HCT116 (cell line): ENCODE results near the gene POLR3G. TPM values are rescaled to one million over a fixed set of nuclear protein-coding genes. Genes with fewer than 3 reads are reported as not detected.

Experiments used
- ATAC-seq: fragments of 200-7000 bp; cut with Tn5 transposase; 2 replicates; pipeline ENCODE4 v1.9.1; 2020; ENCODE audit warnings: mild to moderate bottlenecking, moderate library complexity
- BruUV-seq: library from RNA; stranded (reverse); fragments of 400-500 nt; replicated peaks from 2 replicates; lab custom pipeline; 2021; lab: Mats Ljungman, UMichigan
- CTCF ChIA-PET: fragments of 300-600 bp; sonication (Branson Sonifier 250); formaldehyde crosslinking; loops from one replicate; lab custom pipeline; 2021; ENCODE audit warnings: antibody characterized with exemption; lab: Charles Lee
- POLR2A ChIA-PET: fragments of 300-600, 350-600 bp; sonication (Branson Sonifier 250); formaldehyde crosslinking; loops from one replicate; lab custom pipeline; 2021; ENCODE audit warnings: antibody characterized with exemption; lab: Charles Lee
- RAD21 ChIA-PET, 2 experiments: fragments of 300-600 bp; sonication (Branson Sonifier 250); formaldehyde crosslinking; loops; one replicate each; lab custom pipeline; 2023; ENCODE audit warnings: low total read pairs in 2 of 2; ENCODE audit not compliant: uncharacterized antibody in 2 of 2, unreplicated experiment in 2 of 2, low non-redundant PET in 1 of 2; lab: Charles Lee
- DNase-seq: peaks from one replicate; pipeline ENCODE4 v3.0.0-alpha.2; 2010; ENCODE audit warnings: low read depth, low spot score
- H2AFZ ChIP-seq: fragments of 200-600 bp; shearing (Covaris generic), sonication (generic); 2 replicates; pipeline ENCODE4 v1.6.1; 2017; ENCODE audit warnings: low read depth, mixed run types, mixed read lengths, antibody characterized with exemption, low read length; ENCODE audit not compliant: poor library complexity, severe bottlenecking
- H3K27ac ChIP-seq: 2 replicates; pipeline ENCODE4 v1.5.1; 2012; ENCODE audit warnings: low read depth, low read length
- H3K27me3 ChIP-seq: fragments of 200-600 bp; sonication (generic); 2 replicates; pipeline ENCODE4 v1.6.1; 2016; ENCODE audit warnings: mixed run types, low read length, mixed read lengths; ENCODE audit not compliant: insufficient read depth
- H3K36me3 ChIP-seq, 2 experiments: fragments of 200-500 bp in 1 of 2; fragments of 200-600 bp in 1 of 2; sonication (Bioruptor generic) in 1 of 2; sonication (generic) in 1 of 2; 2 replicates each; pipeline versions ENCODE4 v1.5.1 to v1.6.1; 2014 to 2016; ENCODE audit warnings: low read length in 2 of 2, inconsistent platforms in 1 of 2, mixed read lengths in 1 of 2, mixed run types in 1 of 2; ENCODE audit not compliant: insufficient read depth in 2 of 2, control insufficient read depth in 1 of 2
- H3K4me1 ChIP-seq, 2 experiments: fragments of 200-600 bp in 1 of 2; sonication (generic) in 1 of 2; 2 replicates each; pipeline versions ENCODE4 v1.5.1 to v1.6.1; 2012 to 2017; ENCODE audit warnings: low read length in 2 of 2, inconsistent platforms in 1 of 2, mild to moderate bottlenecking in 1 of 2, mixed read lengths in 1 of 2, mixed run types in 1 of 2, moderate library complexity in 1 of 2; ENCODE audit not compliant: insufficient read depth in 2 of 2, control insufficient read depth in 1 of 2
- H3K4me2 ChIP-seq: fragments of 200-600 bp; sonication (generic); 2 replicates; pipeline ENCODE4 v1.6.1; 2017; ENCODE audit warnings: mixed run types, low read length, mixed read lengths
- H3K4me3 ChIP-seq, 2 experiments: fragments of 200-600 bp in 1 of 2; sonication (generic) in 1 of 2; replicated peaks in 1 of 2; 2 replicates each; pipeline ENCODE4 v1.5.1; 2011 to 2016; ENCODE audit warnings: low read length in 2 of 2, control low read depth in 1 of 2, low read depth in 1 of 2, mild to moderate bottlenecking in 1 of 2, mixed read lengths in 1 of 2, mixed run types in 1 of 2
- H3K79me2 ChIP-seq: fragments of 200-600 bp; sonication (generic); 2 replicates; pipeline ENCODE4 v1.6.1; 2017; ENCODE audit warnings: mild to moderate bottlenecking, mixed run types, low read length, moderate library complexity, mixed read lengths; ENCODE audit not compliant: insufficient read depth
- H3K9ac ChIP-seq: fragments of 200-600 bp; sonication (generic); 2 replicates; pipeline ENCODE4 v1.6.1; 2016; ENCODE audit warnings: low read length, mixed read lengths
- H3K9me2 ChIP-seq: fragments of 200-600 bp; sonication (generic), shearing (Covaris generic); 2 replicates; pipeline ENCODE4 v1.6.1; 2017; ENCODE audit warnings: mixed run types, mild to moderate bottlenecking, moderate library complexity; ENCODE audit not compliant: insufficient read depth
- H3K9me3 ChIP-seq, 2 experiments: fragments of 200-500 bp in 1 of 2; fragments of 200-600 bp in 1 of 2; sonication (Bioruptor generic) in 1 of 2; sonication (generic) in 1 of 2; 2 replicates each; pipeline ENCODE4 v1.6.1; 2014 to 2017; ENCODE audit warnings: low read length in 2 of 2, mixed read lengths in 2 of 2, inconsistent platforms in 1 of 2, low read depth in 1 of 2, mild to moderate bottlenecking in 1 of 2, mixed run types in 1 of 2, moderate library complexity in 1 of 2; ENCODE audit not compliant: control insufficient read depth in 1 of 2, insufficient read depth in 1 of 2
- H4K20me1 ChIP-seq: fragments of 200-600 bp; sonication (generic), shearing (Covaris generic); 2 replicates; pipeline ENCODE4 v1.6.1; 2017; ENCODE audit warnings: mixed run types, mild to moderate bottlenecking, moderate library complexity; ENCODE audit not compliant: insufficient read depth
- CEBPB ChIP-seq: IDR thresholded peaks from 2 replicates; pipeline ENCODE4 v1.6.1; 2012; ENCODE audit warnings: low read depth
- EGR1 ChIP-seq: IDR thresholded peaks from 2 replicates; pipeline ENCODE4 v1.6.1; 2012; ENCODE audit warnings: low read depth
- EZH2 ChIP-seq: fragments of 200-600 bp; sonication (generic); IDR thresholded peaks from 2 replicates; pipeline ENCODE4 v1.6.1; 2017; ENCODE audit warnings: antibody characterized with exemption, mixed run types
- EZH2phosphoT487 ChIP-seq: fragments of 200-600 bp; IDR thresholded peaks from 2 replicates; pipeline ENCODE4 v1.6.1; 2018; ENCODE audit warnings: antibody characterized with exemption, borderline replicate concordance
- FOSL1 ChIP-seq: IDR thresholded peaks from 2 replicates; pipeline ENCODE4 v1.6.1; 2012; ENCODE audit warnings: low read depth
- JUND ChIP-seq: IDR thresholded peaks from 2 replicates; pipeline ENCODE4 v1.6.1; 2012
- SIN3A ChIP-seq: IDR thresholded peaks from 2 replicates; pipeline ENCODE4 v1.6.1; 2012; ENCODE audit warnings: low read depth
- SP1 ChIP-seq: IDR thresholded peaks from 2 replicates; pipeline ENCODE4 v1.6.1; 2012; ENCODE audit warnings: low read depth
- SRF ChIP-seq: IDR thresholded peaks from 2 replicates; pipeline ENCODE4 v1.6.1; 2012; ENCODE audit warnings: low read depth
- TCF7L2 ChIP-seq: IDR thresholded peaks from 2 replicates; pipeline ENCODE4 v1.7.0; 2011; ENCODE audit warnings: borderline replicate concordance, inconsistent platforms; ENCODE audit not compliant: insufficient read depth, insufficient read length; ENCODE audit errors: extremely low read depth
- YY1 ChIP-seq: IDR thresholded peaks from 2 replicates; pipeline ENCODE4 v1.6.1; 2011; ENCODE audit warnings: low read length, low read depth, moderate library complexity, mild to moderate bottlenecking; ENCODE audit not compliant: insufficient replicate concordance; ENCODE audit errors: extremely low read depth
- ZNF274 ChIP-seq: fragments of 200-500 bp; sonication (Bioruptor generic); IDR thresholded peaks from 2 replicates; pipeline ENCODE4 v1.6.1; 2014; ENCODE audit warnings: mild to moderate bottlenecking, low read depth, low read length, inconsistent platforms
- intact Hi-C: fragments of 100-400 bp; cut with micrococcal nuclease; formaldehyde crosslinking; loops from 2 replicates; pipeline ENCODE4 v1.10.0; 2022
- total RNA-seq: library from RNA; stranded (reverse); gene quantifications from one replicate; pipeline ENCODE4 v1.2.1, GENCODE V29; 2021; ENCODE audit not compliant: unreplicated experiment
- TF ChIP-seq, protein P1 (sequence below): IDR thresholded peaks from 2 replicates; pipeline ENCODE4 v1.6.1; 2012
- TF ChIP-seq, protein P2 (sequence below), 3 experiments: fragments of 200-600 bp in 1 of 3; sonication (generic) in 1 of 3; IDR thresholded peaks in 2 of 3; conservative IDR thresholded peaks in 1 of 3; 2 replicates each; pipeline ENCODE4 v1.5.1; 2012 to 2017; ENCODE audit warnings: low read depth in 2 of 3, low read length in 2 of 3, antibody characterized with exemption in 1 of 3, borderline replicate concordance in 1 of 3, control low read depth in 1 of 3, mild to moderate bottlenecking in 1 of 3, mixed read lengths in 1 of 3, mixed run types in 1 of 3, moderate library complexity in 1 of 3; ENCODE audit not compliant: insufficient read depth in 1 of 3
- TF ChIP-seq, protein P3 (sequence below): IDR thresholded peaks from 2 replicates; pipeline ENCODE4 v1.6.1; 2011; ENCODE audit warnings: mild to moderate bottlenecking, low read length, moderate library complexity; ENCODE audit not compliant: insufficient replicate concordance; ENCODE audit errors: extremely low read depth

The POLR3G gene
- total RNA-seq, 1 experiment from 2014 or later = 44.8 TPM

DNA sequence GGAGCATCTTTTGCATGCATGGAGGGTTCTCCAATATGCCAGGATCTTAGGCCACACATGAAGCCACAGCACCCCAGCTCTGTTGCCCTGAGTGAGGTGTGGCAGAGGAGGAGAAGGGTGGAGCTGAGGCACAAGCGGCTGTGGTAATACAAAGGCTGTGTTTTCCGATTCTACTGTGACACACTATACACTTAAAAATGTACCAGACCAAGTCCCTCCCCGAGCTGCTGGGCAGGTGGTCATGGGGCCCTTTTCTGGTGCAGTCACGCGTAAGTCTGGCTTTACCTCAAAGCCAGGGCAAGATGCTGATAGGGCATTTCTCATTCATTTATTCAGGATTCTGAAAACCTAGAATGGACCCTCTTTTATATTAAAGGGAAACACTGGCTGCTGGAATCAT, 87.7 kb downstream of the POLR3G start:
- H3K36me3 ChIP-seq = no peaks in the 10 kb centered on the region
- RAD21 ChIA-PET = no interaction called here
- H3K4me1 ChIP-seq = no peaks in the 10 kb centered on the region; a peak in 1 of 4 replicates
- no peaks in the 10 kb centered on the region for H3K9me2 ChIP-seq
- no peak overlapping the region for H3K27ac ChIP-seq
- no peaks in the 10 kb centered on the region for H3K9me3 ChIP-seq
- no peaks in the 10 kb centered on the region for H3K79me2 ChIP-seq
- no peaks in the 10 kb centered on the region for H4K20me1 ChIP-seq
- no peaks in the 10 kb centered on the region for H3K27me3 ChIP-seq
- intact Hi-C loops = no loop called here
- no peak for ATAC-seq
- H3K4me3 ChIP-seq = no peak overlapping the region
- CTCF ChIA-PET = no interaction called here
- no peak overlapping the region for H2AFZ ChIP-seq
- H3K9ac ChIP-seq = no peak overlapping the region
- no peak for DNase-seq
- TF ChIP-seq FOSL1 (no peak), SP1 (no peak), JUND (no peak), TCF7L2 (no peak), EZH2 (no peak), SRF (no peak), YY1 (no peak), EZH2phosphoT487 (no peak), ZNF274 (no peak), SIN3A (no peak), CEBPB (no peak), EGR1 (no peak)
- TF ChIP-seq, protein P1, sequence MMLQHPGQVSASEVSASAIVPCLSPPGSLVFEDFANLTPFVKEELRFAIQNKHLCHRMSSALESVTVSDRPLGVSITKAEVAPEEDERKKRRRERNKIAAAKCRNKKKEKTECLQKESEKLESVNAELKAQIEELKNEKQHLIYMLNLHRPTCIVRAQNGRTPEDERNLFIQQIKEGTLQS = no peak
- TF ChIP-seq, protein P2, sequence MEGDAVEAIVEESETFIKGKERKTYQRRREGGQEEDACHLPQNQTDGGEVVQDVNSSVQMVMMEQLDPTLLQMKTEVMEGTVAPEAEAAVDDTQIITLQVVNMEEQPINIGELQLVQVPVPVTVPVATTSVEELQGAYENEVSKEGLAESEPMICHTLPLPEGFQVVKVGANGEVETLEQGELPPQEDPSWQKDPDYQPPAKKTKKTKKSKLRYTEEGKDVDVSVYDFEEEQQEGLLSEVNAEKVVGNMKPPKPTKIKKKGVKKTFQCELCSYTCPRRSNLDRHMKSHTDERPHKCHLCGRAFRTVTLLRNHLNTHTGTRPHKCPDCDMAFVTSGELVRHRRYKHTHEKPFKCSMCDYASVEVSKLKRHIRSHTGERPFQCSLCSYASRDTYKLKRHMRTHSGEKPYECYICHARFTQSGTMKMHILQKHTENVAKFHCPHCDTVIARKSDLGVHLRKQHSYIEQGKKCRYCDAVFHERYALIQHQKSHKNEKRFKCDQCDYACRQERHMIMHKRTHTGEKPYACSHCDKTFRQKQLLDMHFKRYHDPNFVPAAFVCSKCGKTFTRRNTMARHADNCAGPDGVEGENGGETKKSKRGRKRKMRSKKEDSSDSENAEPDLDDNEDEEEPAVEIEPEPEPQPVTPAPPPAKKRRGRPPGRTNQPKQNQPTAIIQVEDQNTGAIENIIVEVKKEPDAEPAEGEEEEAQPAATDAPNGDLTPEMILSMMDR (IDR thresholded peaks at IDR 0.05 in 2 of 3, conservative IDR thresholded peaks at IDR 0.05 in 1 of 3; ENCODE audit: borderline replicate concordance in 1 of 3, insufficient read depth in 1 of 3, low read depth in 2 of 3, low read length in 2 of 3) = no peak
- TF ChIP-seq, protein P3, sequence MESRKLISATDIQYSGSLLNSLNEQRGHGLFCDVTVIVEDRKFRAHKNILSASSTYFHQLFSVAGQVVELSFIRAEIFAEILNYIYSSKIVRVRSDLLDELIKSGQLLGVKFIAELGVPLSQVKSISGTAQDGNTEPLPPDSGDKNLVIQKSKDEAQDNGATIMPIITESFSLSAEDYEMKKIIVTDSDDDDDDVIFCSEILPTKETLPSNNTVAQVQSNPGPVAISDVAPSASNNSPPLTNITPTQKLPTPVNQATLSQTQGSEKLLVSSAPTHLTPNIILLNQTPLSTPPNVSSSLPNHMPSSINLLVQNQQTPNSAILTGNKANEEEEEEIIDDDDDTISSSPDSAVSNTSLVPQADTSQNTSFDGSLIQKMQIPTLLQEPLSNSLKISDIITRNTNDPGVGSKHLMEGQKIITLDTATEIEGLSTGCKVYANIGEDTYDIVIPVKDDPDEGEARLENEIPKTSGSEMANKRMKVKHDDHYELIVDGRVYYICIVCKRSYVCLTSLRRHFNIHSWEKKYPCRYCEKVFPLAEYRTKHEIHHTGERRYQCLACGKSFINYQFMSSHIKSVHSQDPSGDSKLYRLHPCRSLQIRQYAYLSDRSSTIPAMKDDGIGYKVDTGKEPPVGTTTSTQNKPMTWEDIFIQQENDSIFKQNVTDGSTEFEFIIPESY = no peak
- no peak overlapping the region for H3K4me2 ChIP-seq
- POLR2A ChIA-PET = no interaction called here
- BruUV-seq = no TSS peak
